HEK293T (cell line): ENCODE results near the gene PPIP5K1.

Source experiments
- CTCF ChIA-PET: fragments of 350-600 bp; formaldehyde crosslinking; extraction: SDS; loops from one replicate; lab custom pipeline; 2021; ENCODE audit warnings: antibody characterized with exemption, inconsistent platforms; lab: Yijun Ruan, JAX
- POLR2A ChIA-PET: fragments of 350-600 bp; formaldehyde crosslinking; extraction: SDS; loops from one replicate; lab custom pipeline; 2020; ENCODE audit warnings: antibody characterized with exemption, inconsistent platforms; lab: Yijun Ruan, JAX
- DNase-seq: peaks from one replicate; pipeline ENCODE4 v3.0.0; 2012; ENCODE audit warnings: mixed read lengths; ENCODE audit errors: extremely low spot score
- ARNT ChIP-seq: fragments of 450-650 bp; IDR thresholded peaks from 2 replicates; pipeline ENCODE4 v1.6.1; 2017; ENCODE audit warnings: mild to moderate bottlenecking
- BHLHE40 ChIP-seq: fragments of 450-650 bp; IDR thresholded peaks from 2 replicates; pipeline ENCODE4 v1.6.1; 2016; ENCODE audit warnings: mild to moderate bottlenecking, moderate library complexity, borderline replicate concordance
- CTBP1 ChIP-seq: fragments of 450-650 bp; IDR thresholded peaks from 2 replicates; pipeline ENCODE4 v1.6.1; 2016; ENCODE audit warnings: borderline replicate concordance
- ELF4 ChIP-seq: fragments of 450-650 bp; IDR thresholded peaks from 2 replicates; pipeline ENCODE4 v1.6.1; 2017; ENCODE audit warnings: antibody characterized with exemption
- FOXA1 ChIP-seq: fragments of 450-650 bp; IDR thresholded peaks from 2 replicates; pipeline ENCODE4 v1.6.1; 2016; ENCODE audit warnings: mild to moderate bottlenecking
- FOXK2 ChIP-seq: fragments of 450-650 bp; IDR thresholded peaks from 2 replicates; pipeline ENCODE4 v1.6.1; 2016; ENCODE audit warnings: mild to moderate bottlenecking
- FOXM1 ChIP-seq: fragments of 450-650 bp; IDR thresholded peaks from 2 replicates; pipeline ENCODE4 v1.6.1; 2017; ENCODE audit warnings: mild to moderate bottlenecking, borderline replicate concordance
- HDGF ChIP-seq: fragments of 450-650 bp; IDR thresholded peaks from 2 replicates; pipeline ENCODE4 v1.6.1; 2017; ENCODE audit warnings: antibody characterized with exemption, borderline replicate concordance
- L3MBTL2 ChIP-seq: fragments of 450-650 bp; conservative IDR thresholded peaks from 2 replicates; pipeline ENCODE4 v1.6.1; 2016; ENCODE audit warnings: mild to moderate bottlenecking
- LEF1 ChIP-seq: fragments of 450-650 bp; IDR thresholded peaks from 2 replicates; pipeline ENCODE4 v1.6.1; 2017; ENCODE audit warnings: mild to moderate bottlenecking, borderline replicate concordance
- NFRKB ChIP-seq: fragments of 450-650 bp; IDR thresholded peaks from 2 replicates; pipeline ENCODE4 v1.6.1; 2016; ENCODE audit warnings: mild to moderate bottlenecking, moderate library complexity
- SP1 ChIP-seq: fragments of 450-650 bp; IDR thresholded peaks from 2 replicates; pipeline ENCODE4 v1.6.1; 2017
- SUZ12 ChIP-seq: fragments of 450-650 bp; IDR thresholded peaks from 2 replicates; pipeline ENCODE4 v1.6.1; 2016; ENCODE audit warnings: mild to moderate bottlenecking
- TARDBP ChIP-seq: fragments of 450-650 bp; IDR thresholded peaks from 2 replicates; pipeline ENCODE4 v1.6.1; 2016
- ZNF384 ChIP-seq: fragments of 450-650 bp; IDR thresholded peaks from 2 replicates; pipeline ENCODE4 v1.6.1; 2016
- TF ChIP-seq, protein P1 (sequence below): fragments of 450-650 bp; IDR thresholded peaks from 2 replicates; pipeline ENCODE4 v1.6.1; 2016

PPIP5K1 gene

DNA sequence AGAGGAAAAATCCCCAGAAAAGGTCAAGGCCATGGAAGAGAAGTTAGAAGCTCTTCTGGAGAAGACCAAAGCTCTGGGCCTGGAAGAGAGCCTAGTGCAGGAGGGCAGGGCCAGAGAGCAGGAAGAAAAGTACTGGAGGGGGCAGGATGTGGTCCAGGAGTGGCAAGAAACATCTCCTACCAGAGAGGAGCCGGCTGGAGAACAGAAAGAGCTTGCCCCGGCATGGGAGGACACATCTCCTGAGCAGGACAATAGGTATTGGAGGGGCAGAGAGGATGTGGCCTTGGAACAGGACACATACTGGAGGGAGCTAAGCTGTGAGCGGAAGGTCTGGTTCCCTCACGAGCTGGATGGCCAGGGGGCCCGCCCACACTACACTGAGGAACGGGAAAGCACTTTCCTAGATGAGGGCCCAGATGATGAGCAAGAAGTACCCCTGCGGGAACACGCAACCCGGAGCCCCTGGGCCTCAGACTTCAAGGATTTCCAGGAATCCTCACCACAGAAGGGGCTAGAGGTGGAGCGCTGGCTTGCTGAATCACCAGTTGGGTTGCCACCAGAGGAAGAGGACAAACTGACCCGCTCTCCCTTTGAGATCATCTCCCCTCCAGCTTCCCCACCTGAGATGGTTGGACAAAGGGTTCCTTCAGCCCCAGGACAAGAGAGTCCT, 63.6 kb downstream of the PPIP5K1 start:
- no peak for DNase-seq
- TF ChIP-seq FOXK2, result no peak
- TF ChIP-seq ELF4, result no peak
- no peak for TF ChIP-seq FOXA1
- TF ChIP-seq ARNT, result no peak
- no peak for TF ChIP-seq NFRKB
- TF ChIP-seq, protein P1, sequence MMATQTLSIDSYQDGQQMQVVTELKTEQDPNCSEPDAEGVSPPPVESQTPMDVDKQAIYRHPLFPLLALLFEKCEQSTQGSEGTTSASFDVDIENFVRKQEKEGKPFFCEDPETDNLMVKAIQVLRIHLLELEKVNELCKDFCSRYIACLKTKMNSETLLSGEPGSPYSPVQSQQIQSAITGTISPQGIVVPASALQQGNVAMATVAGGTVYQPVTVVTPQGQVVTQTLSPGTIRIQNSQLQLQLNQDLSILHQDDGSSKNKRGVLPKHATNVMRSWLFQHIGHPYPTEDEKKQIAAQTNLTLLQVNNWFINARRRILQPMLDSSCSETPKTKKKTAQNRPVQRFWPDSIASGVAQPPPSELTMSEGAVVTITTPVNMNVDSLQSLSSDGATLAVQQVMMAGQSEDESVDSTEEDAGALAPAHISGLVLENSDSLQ, result no peak
- no peak for TF ChIP-seq TARDBP
- TF ChIP-seq SP1, result no peak
- TF ChIP-seq ZNF384, result no peak
- no peak for TF ChIP-seq SUZ12
- no peak for TF ChIP-seq BHLHE40
- TF ChIP-seq HDGF, result no peak
- TF ChIP-seq FOXM1, result no peak
- no peak for TF ChIP-seq LEF1
- TF ChIP-seq CTBP1, result no peak
- TF ChIP-seq L3MBTL2, result no peak
- ChIA-PET POLR2A (no interaction called here), CTCF (interaction anchor here (2.1 kb wide), 1 partner anchor 12 kb away, joined by 7 read pairs; no protein-coding TSS in a partner anchor)

DNA sequence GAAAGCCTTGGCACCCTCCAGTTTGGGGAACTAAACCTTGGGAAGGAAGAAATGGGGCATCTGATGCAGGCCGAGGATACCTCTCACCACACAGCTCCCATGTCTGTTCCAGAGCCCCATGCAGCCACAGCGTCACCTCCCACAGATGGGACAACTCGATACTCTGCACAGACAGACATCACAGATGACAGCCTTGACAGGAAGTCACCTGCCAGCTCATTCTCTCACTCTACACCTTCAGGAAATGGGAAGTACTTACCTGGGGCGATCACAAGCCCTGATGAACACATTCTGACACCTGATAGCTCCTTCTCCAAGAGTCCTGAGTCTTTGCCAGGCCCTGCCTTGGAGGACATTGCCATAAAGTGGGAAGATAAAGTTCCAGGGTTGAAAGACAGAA, 64.9 kb downstream of the PPIP5K1 start:
- POLR2A ChIA-PET, result no interaction called here
- DNase-seq, result no peak
- CTCF ChIA-PET, result no interaction called here
- TF ChIP-seq, protein P1, result no peak
- TF ChIP-seq LEF1, result no peak
- no peak for TF ChIP-seq CTBP1

DNA sequence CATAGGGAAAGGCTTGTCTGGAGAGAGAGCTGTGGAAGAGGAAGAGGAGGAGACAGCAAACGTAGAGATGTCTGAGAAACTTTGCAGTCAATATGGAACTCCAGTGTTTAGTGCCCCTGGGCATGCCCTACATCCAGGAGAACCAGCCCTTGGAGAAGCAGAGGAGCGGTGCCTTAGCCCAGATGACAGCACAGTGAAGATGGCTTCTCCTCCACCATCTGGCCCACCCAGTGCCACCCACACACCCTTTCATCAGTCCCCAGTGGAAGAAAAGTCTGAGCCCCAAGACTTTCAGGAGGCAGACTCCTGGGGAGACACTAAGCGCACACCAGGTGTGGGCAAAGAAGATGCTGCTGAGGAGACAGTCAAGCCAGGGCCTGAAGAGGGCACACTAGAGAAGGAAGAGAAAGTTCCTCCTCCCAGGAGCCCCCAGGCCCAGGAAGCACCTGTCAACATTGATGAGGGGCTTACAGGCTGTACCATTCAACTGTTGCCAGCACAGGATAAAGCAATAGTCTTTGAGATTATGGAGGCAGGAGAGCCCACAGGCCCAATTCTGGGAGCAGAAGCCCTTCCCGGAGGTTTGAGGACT, 65.7 kb downstream of the PPIP5K1 start:
- TF ChIP-seq BHLHE40 (no peak), ZNF384 (no peak), SP1 (no peak)
- no peak for DNase-seq
- ChIA-PET CTCF (no interaction called here), POLR2A (interaction anchor here (0.7 kb wide), 1 partner anchor 13 kb away, joined by 3 read pairs; no protein-coding TSS in a partner anchor)

DNA sequence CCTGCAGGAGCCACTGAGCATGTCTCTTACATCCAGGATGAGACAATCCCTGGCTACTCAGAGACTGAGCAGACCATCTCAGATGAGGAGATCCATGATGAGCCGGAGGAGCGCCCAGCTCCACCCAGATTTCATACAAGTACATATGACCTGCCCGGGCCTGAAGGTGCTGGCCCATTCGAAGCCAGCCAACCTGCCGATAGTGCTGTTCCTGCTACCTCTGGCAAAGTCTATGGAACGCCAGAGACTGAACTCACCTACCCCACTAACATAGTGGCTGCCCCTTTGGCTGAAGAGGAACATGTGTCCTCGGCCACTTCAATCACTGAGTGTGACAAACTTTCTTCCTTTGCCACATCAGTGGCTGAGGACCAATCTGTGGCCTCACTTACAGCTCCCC, 66.4 kb downstream of the PPIP5K1 start:
- POLR2A ChIA-PET, result no interaction called here
- TF ChIP-seq L3MBTL2 (no peak), HDGF (no peak), FOXM1 (no peak), LEF1 (no peak)

DNA sequence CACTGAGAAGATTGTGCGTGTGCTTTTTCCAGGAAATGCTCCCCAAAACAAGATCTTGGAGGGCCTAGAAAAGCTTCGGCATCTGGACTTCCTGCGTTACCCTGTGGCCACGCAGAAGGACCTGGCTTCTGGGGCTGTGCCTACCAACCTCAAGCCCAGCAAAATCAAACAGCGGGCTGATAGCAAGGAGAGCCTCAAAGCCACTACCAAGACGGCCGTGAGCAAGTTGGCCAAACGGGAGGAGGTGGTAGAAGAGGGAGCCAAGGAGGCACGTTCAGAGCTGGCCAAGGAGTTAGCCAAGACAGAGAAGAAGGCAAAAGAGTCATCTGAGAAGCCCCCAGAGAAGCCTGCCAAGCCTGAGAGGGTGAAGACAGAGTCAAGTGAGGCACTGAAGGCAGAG, 67.8 kb downstream of the PPIP5K1 start:
- CTCF ChIA-PET, result no interaction called here
- DNase-seq, result no peak
- POLR2A ChIA-PET, result no interaction called here
- TF ChIP-seq SUZ12 (no peak), SP1 (no peak), CTBP1 (no peak), ELF4 (no peak), FOXA1 (no peak), ARNT (no peak), L3MBTL2 (no peak), TARDBP (no peak)

More for the DNA sequence above, 66.4 kb downstream of the PPIP5K1 start:
- DNase-seq, result no peak
- CTCF ChIA-PET, result no interaction called here

DNA sequence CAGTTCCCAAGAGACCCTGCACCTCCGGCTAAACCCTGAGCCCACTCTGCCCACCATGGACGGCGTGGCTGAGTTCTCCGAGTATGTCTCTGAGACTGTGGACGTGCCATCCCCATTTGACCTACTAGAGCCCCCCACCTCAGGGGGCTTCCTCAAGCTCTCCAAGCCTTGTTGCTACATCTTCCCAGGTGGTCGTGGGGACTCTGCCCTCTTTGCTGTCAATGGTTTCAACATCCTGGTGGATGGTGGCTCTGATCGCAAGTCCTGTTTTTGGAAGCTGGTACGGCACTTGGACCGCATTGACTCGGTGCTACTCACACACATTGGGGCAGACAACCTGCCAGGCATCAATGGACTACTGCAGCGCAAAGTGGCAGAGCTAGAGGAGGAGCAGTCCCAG, 68.6 kb downstream of the PPIP5K1 start:
- DNase-seq, result no peak
- POLR2A ChIA-PET, result no interaction called here
- TF ChIP-seq TARDBP, result no peak
- no peak for TF ChIP-seq FOXM1
- TF ChIP-seq FOXK2, result no peak
- TF ChIP-seq ZNF384, result no peak
- no peak for TF ChIP-seq SUZ12
- TF ChIP-seq, protein P1, result no peak
- no peak for TF ChIP-seq CTBP1
- TF ChIP-seq ARNT, result no peak
- no peak for TF ChIP-seq SP1
- no peak for TF ChIP-seq HDGF
- TF ChIP-seq NFRKB, result no peak
- TF ChIP-seq LEF1, result no peak
- TF ChIP-seq FOXA1, result no peak
- CTCF ChIA-PET, result no interaction called here

DNA sequence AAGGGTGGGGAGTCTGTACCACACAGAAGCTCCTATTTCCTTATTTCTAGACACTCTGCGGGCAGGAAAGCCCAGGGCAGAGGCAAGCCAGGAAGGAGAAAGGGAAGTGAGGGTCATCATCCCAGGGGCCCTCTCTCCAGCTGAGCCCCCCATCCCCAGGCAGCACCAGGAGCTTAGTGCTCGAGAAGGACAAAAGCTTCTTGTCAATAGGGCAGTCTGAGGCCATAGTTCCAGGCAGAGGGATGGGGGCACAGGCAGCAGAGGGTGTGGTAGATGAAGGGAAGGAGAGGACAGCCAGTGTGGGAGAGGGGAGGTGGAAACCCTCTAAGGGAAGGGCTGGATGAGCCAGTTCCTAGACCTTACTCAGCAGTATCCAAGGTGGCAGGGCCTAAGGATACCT, 69.9 kb downstream of the PPIP5K1 start:
- POLR2A ChIA-PET, result no interaction called here
- DNase-seq, result no peak
- TF ChIP-seq ELF4, result no peak
- TF ChIP-seq ARNT, result no peak
- no peak for TF ChIP-seq TARDBP
- TF ChIP-seq L3MBTL2, result no peak
- TF ChIP-seq NFRKB, result no peak
- TF ChIP-seq SUZ12, result no peak
- TF ChIP-seq FOXM1, result no peak
- CTCF ChIA-PET, result interaction anchor here (1.2 kb wide), 1 partner anchor 11 kb away, joined by 3 read pairs; no protein-coding TSS in a partner anchor
